HG03175 (cell line): Measurements from ENCODE around the gene ZNF514.
A peak's percentile ranks its signal among the peaks of the same experiment; 100 is the strongest.
"Not testable (repeated sequence)": the region's sequence is repeated elsewhere in the genome, so short reads cannot be mapped to it uniquely, and the experiment has no call there.

Experiments
- ATAC-seq: cut with Tn5 transposase; IDR thresholded peaks from one replicate; pipeline ENCODE4 v1.9.1; 2021; ENCODE audit warnings: mild to moderate bottlenecking, moderate library complexity; ENCODE audit not compliant: unreplicated experiment

ZNF514 gene

GRCh38 chr2:95143838-95144237 is 15.8 kb downstream of the ZNF514 start:
- ATAC-seq = no peak

- no peak for ATAC-seq
These were observed 20.9 kb downstream of the ZNF514 start for GRCh38 chr2:95138702-95139101.

- ATAC-seq = peak; percentile 6
These were observed 37.5 kb downstream of the ZNF514 start for GRCh38 chr2:95122197-95122551.

- ATAC-seq = peak; percentile 93
These were observed 38.0 kb downstream of the ZNF514 start, which contains the start of gene MRPS5 for GRCh38 chr2:95121407-95122196. Gene MRPS5 (minus strand): TSS chr2:95121808. CDS start chr2:95121791, 17 bp downstream.

GRCh38 chr2:95121093-95121406 is 38.6 kb downstream of the ZNF514 start:
- ATAC-seq = peak; percentile 2

GRCh38 chr2:95115418-95115817 is 44.2 kb downstream of the ZNF514 start:
- peak; percentile 84 for ATAC-seq

- no peak for ATAC-seq
These were observed 46.2 kb downstream of the ZNF514 start for GRCh38 chr2:95113464-95113863.

- ATAC-seq = no peak
These were observed 49.3 kb downstream of the ZNF514 start for GRCh38 chr2:95110395-95110794.

GRCh38 chr2:95109260-95109659 is 50.4 kb downstream of the ZNF514 start:
- no peak for ATAC-seq

- no peak for ATAC-seq
These were observed 53.6 kb downstream of the ZNF514 start for GRCh38 chr2:95106081-95106480.

- ATAC-seq = no peak
These were observed 55.0 kb downstream of the ZNF514 start for GRCh38 chr2:95104606-95105005.

- ATAC-seq = no peak
These were observed 59.7 kb downstream of the ZNF514 start for GRCh38 chr2:95099910-95100309.

GRCh38 chr2:95098273-95098672 is 61.4 kb downstream of the ZNF514 start:
- not testable (repeated sequence) for ATAC-seq
